HepG2 (cell line): ENCODE measurements around the gene VAMP5. TPM values are rescaled to one million over a fixed set of nuclear protein-coding genes. Genes with fewer than 3 reads are reported as not detected.
A peak's percentile ranks its signal among the peaks of the same experiment; 100 is the strongest.

ENCODE experiments used
- ELF4 ChIP-seq: sonication (generic); formaldehyde crosslinking; IDR thresholded peaks from 2 replicates; pipeline ENCODE4 v1.5.0; 2020; ENCODE audit warnings: missing genetic modification reagents, mild to moderate bottlenecking, moderate library complexity, borderline replicate concordance
- GATA4 ChIP-seq: sonication (generic); IDR thresholded peaks from 2 replicates; pipeline ENCODE4 v1.6.1; 2016; ENCODE audit warnings: antibody characterized with exemption, low read depth, borderline replicate concordance
- HOXA7 ChIP-seq: sonication (generic); formaldehyde crosslinking; IDR thresholded peaks from 2 replicates; pipeline ENCODE4 v1.8.1; 2022; ENCODE audit warnings: mild to moderate bottlenecking, missing genetic modification reagents, moderate library complexity
- KLF9 ChIP-seq: IDR thresholded peaks from 2 replicates; pipeline ENCODE4 v1.6.1; 2016; ENCODE audit warnings: low read depth
- KMT2A ChIP-seq: sonication (generic); formaldehyde crosslinking; IDR thresholded peaks from 2 replicates; pipeline ENCODE4 v1.4.0; 2020; ENCODE audit warnings: missing genetic modification reagents
- MED8 ChIP-seq: sonication (generic); formaldehyde crosslinking; IDR thresholded peaks from 2 replicates; pipeline ENCODE4 v1.8.1; 2023; ENCODE audit warnings: mild to moderate bottlenecking, missing genetic modification reagents; ENCODE audit not compliant: insufficient replicate concordance
- SALL2 ChIP-seq: sonication (generic); formaldehyde crosslinking; IDR thresholded peaks from 2 replicates; pipeline ENCODE4 v1.8.1; 2023; ENCODE audit warnings: mild to moderate bottlenecking, missing genetic modification reagents, inconsistent platforms
- TBX2 ChIP-seq: sonication (generic); formaldehyde crosslinking; IDR thresholded peaks from 2 replicates; pipeline ENCODE4 v1.5.0; 2020; ENCODE audit warnings: missing genetic modification reagents, mild to moderate bottlenecking, borderline replicate concordance
- ZBTB7B ChIP-seq: sonication (generic); formaldehyde crosslinking; IDR thresholded peaks from 2 replicates; pipeline ENCODE4 v1.4.0; 2020; ENCODE audit warnings: missing genetic modification reagents
- ZNF260 ChIP-seq: sonication (generic); formaldehyde crosslinking; IDR thresholded peaks from 2 replicates; pipeline ENCODE4 v1.4.0; 2020; ENCODE audit warnings: missing genetic modification reagents, low read depth, mild to moderate bottlenecking, borderline replicate concordance
- ZNF34 ChIP-seq: sonication (generic); formaldehyde crosslinking; IDR thresholded peaks from 2 replicates; pipeline ENCODE4 v1.4.0; 2020; ENCODE audit warnings: mild to moderate bottlenecking, missing genetic modification reagents, borderline replicate concordance
- ZNF350 ChIP-seq: sonication (generic); formaldehyde crosslinking; IDR thresholded peaks from 2 replicates; pipeline ENCODE4 v1.4.0; 2020; ENCODE audit warnings: mild to moderate bottlenecking, low read depth, missing genetic modification reagents, borderline replicate concordance
- ZNF574 ChIP-seq: sonication (generic); formaldehyde crosslinking; IDR thresholded peaks from 2 replicates; pipeline ENCODE4 v1.4.0; 2020; ENCODE audit warnings: missing genetic modification reagents
- polyA plus RNA-seq, 8 experiments: library from polyadenylated mRNA; depleted of rRNA in 3 of 8; stranded (reverse) in 7 of 8; unstranded in 1 of 8; fragments of >200 nt; fragmentation: Illumina TruSeq in 4 of 8; extraction: Trizol in 4 of 8; gene quantifications; 2 replicates each; pipeline versions ENCODE4 v1.2.1 to v1.2.3, GENCODE V29; 2011 to 2016; ENCODE audit warnings: low read depth in 4 of 8, missing spikeins in 1 of 8, mixed read lengths in 1 of 8; ENCODE audit not compliant: insufficient read depth in 1 of 8
- total RNA-seq, 5 experiments: library from RNA; depleted of rRNA; stranded (reverse); fragments of >200 nt; fragmentation: Illumina TruSeq; extraction: Trizol; gene quantifications; 2 replicates each; pipeline ENCODE4 v1.2.3, GENCODE V29; 2016; ENCODE audit warnings: low read depth in 1 of 5
- TF ChIP-seq, protein P1 (sequence below): sonication (generic); formaldehyde crosslinking; IDR thresholded peaks from 2 replicates; pipeline ENCODE4 v1.8.0; 2022; ENCODE audit warnings: mild to moderate bottlenecking, missing genetic modification reagents
- TF ChIP-seq, protein P2 (sequence below): sonication (generic); formaldehyde crosslinking; IDR thresholded peaks from 2 replicates; pipeline ENCODE4 v1.5.1; 2020; ENCODE audit warnings: mild to moderate bottlenecking, missing genetic modification reagents, borderline replicate concordance
- TF ChIP-seq, protein P3 (sequence below): sonication (generic); formaldehyde crosslinking; IDR thresholded peaks from 2 replicates; pipeline ENCODE4 v1.4.0; 2020; ENCODE audit warnings: missing genetic modification reagents

The VAMP5 gene
- total and polyA plus RNA-seq, 2 of the 13 experiments (the other 11 are each of a cell fraction or from before 2014, with no cell fraction given), result 7.2 to 56.7 TPM

DNA sequence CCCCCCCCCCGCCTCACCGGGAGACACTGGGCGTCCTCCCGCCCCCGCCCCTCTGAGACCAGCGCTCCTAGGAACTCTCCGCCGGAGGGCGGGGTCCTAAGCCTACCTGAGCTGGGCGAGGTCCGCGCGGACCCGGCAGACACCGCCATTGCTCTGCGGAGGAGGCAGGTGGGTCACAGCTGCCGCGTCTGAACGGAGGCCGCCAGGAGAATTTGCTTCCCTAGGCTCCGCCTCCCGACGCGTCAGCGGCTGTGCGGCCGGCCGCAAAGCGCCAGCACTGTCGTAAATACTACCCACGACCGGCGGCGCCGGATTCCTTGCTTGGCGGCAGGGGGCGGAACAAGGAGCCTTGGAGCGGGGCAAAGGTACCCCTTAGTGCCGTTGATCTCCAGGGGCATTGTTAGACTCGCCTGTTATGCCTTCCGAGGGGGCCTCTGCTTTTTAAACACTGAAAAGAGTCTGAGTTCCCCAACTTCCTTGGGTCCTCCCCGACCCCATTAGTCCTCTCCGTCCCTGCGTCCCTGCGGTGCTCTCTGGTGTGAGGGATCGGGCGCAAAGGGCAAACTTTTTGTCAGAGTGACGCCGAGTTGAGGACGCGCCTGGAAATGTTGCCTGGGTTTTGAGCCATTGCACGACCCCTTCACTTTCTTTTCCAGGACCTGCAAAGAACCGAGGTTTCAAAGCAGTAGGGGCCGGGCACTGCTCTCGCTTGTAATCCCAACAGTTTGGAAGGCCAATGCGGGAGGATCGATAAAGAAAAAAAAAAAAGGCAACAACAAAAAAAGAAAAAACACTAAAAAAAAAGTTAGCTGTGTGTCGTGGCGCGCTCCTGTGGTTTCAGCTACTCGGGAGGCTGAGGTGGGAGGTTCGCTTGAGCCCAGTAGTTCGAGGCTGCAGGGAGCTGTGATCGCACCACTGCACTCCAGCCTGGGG is 22.7 kb upstream of the VAMP5 start, which contains the start of gene GGCX (continued):
- TF ChIP-seq KLF9 (CRISPR knock-in tag) (no peak; the same call in 1 of the 2 replicates), ZNF574 (CRISPR knock-in tag) (peak; percentile 85), ZNF260 (CRISPR knock-in tag) (no peak), MED8 (peak; percentile 87), KMT2A (CRISPR knock-in tag) (peak; percentile 91; the same call in 1 of the 2 replicates), TBX2 (CRISPR knock-in tag) (peak; percentile 95), ELF4 (CRISPR knock-in tag) (0 out of 2 replicates have a peak, but pooled peaks have one; percentile 50), HOXA7 (CRISPR knock-in tag) (no peak), ZNF350 (CRISPR knock-in tag) (peak; percentile 93), GATA4 (peak; percentile 64; the same call in 1 of the 2 replicates), ZBTB7B (CRISPR knock-in tag) (peak; percentile 67; the same call in 1 of the 2 replicates), SALL2 (CRISPR knock-in tag) (peak; percentile 78), ZNF34 (CRISPR knock-in tag) (peak; percentile 55; the same call in 1 of the 2 replicates)
- TF ChIP-seq, protein P1, sequence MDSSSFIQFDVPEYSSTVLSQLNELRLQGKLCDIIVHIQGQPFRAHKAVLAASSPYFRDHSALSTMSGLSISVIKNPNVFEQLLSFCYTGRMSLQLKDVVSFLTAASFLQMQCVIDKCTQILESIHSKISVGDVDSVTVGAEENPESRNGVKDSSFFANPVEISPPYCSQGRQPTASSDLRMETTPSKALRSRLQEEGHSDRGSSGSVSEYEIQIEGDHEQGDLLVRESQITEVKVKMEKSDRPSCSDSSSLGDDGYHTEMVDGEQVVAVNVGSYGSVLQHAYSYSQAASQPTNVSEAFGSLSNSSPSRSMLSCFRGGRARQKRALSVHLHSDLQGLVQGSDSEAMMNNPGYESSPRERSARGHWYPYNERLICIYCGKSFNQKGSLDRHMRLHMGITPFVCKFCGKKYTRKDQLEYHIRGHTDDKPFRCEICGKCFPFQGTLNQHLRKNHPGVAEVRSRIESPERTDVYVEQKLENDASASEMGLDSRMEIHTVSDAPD (CRISPR knock-in tag), result no peak
- TF ChIP-seq, protein P2, sequence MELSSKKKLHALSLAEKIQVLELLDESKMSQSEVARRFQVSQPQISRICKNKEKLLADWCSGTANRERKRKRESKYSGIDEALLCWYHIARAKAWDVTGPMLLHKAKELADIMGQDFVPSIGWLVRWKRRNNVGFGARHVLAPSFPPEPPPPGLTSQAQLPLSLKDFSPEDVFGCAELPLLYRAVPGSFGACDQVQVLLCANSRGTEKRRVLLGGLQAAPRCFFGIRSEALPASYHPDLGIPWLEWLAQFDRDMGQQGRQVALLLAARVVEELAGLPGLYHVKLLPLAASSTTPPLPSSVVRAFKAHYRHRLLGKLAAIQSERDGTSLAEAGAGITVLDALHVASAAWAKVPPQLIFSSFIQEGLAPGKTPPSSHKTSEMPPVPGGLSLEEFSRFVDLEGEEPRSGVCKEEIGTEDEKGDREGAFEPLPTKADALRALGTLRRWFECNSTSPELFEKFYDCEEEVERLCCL (CRISPR knock-in tag), result no peak
- TF ChIP-seq, protein P3, sequence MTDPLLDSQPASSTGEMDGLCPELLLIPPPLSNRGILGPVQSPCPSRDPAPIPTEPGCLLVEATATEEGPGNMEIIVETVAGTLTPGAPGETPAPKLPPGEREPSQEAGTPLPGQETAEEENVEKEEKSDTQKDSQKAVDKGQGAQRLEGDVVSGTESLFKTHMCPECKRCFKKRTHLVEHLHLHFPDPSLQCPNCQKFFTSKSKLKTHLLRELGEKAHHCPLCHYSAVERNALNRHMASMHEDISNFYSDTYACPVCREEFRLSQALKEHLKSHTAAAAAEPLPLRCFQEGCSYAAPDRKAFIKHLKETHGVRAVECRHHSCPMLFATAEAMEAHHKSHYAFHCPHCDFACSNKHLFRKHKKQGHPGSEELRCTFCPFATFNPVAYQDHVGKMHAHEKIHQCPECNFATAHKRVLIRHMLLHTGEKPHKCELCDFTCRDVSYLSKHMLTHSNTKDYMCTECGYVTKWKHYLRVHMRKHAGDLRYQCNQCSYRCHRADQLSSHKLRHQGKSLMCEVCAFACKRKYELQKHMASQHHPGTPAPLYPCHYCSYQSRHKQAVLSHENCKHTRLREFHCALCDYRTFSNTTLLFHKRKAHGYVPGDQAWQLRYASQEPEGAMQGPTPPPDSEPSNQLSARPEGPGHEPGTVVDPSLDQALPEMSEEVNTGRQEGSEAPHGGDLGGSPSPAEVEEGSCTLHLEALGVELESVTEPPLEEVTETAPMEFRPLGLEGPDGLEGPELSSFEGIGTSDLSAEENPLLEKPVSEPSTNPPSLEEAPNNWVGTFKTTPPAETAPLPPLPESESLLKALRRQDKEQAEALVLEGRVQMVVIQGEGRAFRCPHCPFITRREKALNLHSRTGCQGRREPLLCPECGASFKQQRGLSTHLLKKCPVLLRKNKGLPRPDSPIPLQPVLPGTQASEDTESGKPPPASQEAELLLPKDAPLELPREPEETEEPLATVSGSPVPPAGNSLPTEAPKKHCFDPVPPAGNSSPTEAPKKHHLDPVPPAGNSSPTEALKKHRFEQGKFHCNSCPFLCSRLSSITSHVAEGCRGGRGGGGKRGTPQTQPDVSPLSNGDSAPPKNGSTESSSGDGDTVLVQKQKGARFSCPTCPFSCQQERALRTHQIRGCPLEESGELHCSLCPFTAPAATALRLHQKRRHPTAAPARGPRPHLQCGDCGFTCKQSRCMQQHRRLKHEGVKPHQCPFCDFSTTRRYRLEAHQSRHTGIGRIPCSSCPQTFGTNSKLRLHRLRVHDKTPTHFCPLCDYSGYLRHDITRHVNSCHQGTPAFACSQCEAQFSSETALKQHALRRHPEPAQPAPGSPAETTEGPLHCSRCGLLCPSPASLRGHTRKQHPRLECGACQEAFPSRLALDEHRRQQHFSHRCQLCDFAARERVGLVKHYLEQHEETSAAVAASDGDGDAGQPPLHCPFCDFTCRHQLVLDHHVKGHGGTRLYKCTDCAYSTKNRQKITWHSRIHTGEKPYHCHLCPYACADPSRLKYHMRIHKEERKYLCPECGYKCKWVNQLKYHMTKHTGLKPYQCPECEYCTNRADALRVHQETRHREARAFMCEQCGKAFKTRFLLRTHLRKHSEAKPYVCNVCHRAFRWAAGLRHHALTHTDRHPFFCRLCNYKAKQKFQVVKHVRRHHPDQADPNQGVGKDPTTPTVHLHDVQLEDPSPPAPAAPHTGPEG, result no peak
